ENCODE results near the gene ARSG.

DNA sequence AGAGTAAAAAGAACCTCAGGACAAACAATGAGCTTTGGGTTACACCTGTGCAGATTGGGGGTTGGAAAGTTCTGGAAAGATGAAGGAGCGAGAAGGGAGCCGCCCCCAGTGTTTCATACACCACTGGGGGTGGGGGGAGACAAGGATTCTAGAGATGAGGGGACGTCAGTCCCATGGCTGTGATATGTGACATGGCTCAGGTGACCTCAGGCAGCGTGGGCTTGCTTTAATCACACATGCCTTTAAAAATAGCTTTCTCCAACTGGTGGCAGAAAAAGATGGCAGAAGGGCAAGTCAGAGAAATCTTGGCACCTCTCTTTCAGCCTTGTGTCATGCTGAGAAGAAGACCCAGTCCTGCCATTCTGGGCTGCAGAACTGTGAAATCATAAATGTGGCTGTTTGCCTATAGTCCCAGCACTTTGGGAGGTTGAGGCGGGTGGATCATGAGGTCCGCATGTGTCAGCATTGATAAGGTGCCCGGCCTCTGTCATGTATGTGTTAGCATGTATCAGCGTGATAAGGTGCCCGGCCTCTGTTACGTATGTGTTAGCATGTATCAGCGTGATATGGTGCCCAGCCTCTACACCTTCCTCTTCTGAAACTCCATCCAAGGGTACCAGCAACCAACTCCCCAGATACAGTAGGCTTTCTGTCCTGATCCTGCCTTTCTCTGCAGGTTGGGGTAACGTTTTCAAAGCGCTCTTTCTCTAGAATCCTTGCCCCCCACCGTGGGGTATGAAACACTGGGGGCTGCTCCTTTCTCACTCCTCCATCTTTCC lies 141.0 kb downstream of the ARSG start:
- TF ChIP-seq, protein P1, sequence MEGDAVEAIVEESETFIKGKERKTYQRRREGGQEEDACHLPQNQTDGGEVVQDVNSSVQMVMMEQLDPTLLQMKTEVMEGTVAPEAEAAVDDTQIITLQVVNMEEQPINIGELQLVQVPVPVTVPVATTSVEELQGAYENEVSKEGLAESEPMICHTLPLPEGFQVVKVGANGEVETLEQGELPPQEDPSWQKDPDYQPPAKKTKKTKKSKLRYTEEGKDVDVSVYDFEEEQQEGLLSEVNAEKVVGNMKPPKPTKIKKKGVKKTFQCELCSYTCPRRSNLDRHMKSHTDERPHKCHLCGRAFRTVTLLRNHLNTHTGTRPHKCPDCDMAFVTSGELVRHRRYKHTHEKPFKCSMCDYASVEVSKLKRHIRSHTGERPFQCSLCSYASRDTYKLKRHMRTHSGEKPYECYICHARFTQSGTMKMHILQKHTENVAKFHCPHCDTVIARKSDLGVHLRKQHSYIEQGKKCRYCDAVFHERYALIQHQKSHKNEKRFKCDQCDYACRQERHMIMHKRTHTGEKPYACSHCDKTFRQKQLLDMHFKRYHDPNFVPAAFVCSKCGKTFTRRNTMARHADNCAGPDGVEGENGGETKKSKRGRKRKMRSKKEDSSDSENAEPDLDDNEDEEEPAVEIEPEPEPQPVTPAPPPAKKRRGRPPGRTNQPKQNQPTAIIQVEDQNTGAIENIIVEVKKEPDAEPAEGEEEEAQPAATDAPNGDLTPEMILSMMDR (IDR thresholded peaks at IDR 0.05), result no peak
- TF ChIP-seq POLR2A (IDR thresholded peaks at IDR 0.05) (no peak), POLR2AphosphoS5 (IDR thresholded peaks at IDR 0.05) (no peak)
